Ovary (tissue), 3 donors: ENCODE data around the gene EPN3.

Experiments
- EP300 ChIP-seq: sonication (generic); formaldehyde crosslinking; IDR thresholded peaks from one replicate; pipeline ENCODE4 v1.6.1; 2017; ENCODE audit warnings: antibody characterized with exemption
- POLR2A ChIP-seq: fragments of 450-650 bp; IDR thresholded peaks from one replicate; pipeline ENCODE4 v1.6.1; 2017; ENCODE audit warnings: antibody characterized with exemption, mild to moderate bottlenecking, moderate library complexity
- TF ChIP-seq, protein P1 (sequence below), 3 donors: fragments of 450-650 bp in 2 of 3; fragments of 200-600 bp in 1 of 3; IDR thresholded peaks; one replicate each; pipeline versions ENCODE4 v1.5.1 to v1.8.0; 2016 to 2022; ENCODE audit warnings: antibody characterized with exemption in 3 of 3, mild to moderate bottlenecking in 1 of 3
- donor health status: DM: no; HTN: no; CAD: no.

GRCh38 chr17:50493744-50494143 lies 38.8 kb upstream of the EPN3 start:
- TF ChIP-seq EP300 (no peak), POLR2A (no peak)
- TF ChIP-seq, protein P1, sequence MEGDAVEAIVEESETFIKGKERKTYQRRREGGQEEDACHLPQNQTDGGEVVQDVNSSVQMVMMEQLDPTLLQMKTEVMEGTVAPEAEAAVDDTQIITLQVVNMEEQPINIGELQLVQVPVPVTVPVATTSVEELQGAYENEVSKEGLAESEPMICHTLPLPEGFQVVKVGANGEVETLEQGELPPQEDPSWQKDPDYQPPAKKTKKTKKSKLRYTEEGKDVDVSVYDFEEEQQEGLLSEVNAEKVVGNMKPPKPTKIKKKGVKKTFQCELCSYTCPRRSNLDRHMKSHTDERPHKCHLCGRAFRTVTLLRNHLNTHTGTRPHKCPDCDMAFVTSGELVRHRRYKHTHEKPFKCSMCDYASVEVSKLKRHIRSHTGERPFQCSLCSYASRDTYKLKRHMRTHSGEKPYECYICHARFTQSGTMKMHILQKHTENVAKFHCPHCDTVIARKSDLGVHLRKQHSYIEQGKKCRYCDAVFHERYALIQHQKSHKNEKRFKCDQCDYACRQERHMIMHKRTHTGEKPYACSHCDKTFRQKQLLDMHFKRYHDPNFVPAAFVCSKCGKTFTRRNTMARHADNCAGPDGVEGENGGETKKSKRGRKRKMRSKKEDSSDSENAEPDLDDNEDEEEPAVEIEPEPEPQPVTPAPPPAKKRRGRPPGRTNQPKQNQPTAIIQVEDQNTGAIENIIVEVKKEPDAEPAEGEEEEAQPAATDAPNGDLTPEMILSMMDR (IDR thresholded peaks at IDR 0.05) = no peak
